H7 (cell line): ENCODE measurements around the gene GPRC5B. TPM values are rescaled to one million over a fixed set of nuclear protein-coding genes. Genes with fewer than 3 reads are reported as not detected.

Source experiments
- DNase-seq: peaks from one replicate; pipeline ENCODE4 v3.0.0; 2012
- H3K27me3 ChIP-seq: 2 replicates; pipeline ENCODE4 v1.6.0; 2011; ENCODE audit warnings: mild to moderate bottlenecking, low read length; ENCODE audit not compliant: control insufficient read depth, insufficient read depth
- H3K36me3 ChIP-seq: replicated peaks from 2 replicates; pipeline ENCODE4 v1.5.1; 2011; ENCODE audit warnings: low read length; ENCODE audit not compliant: control insufficient read depth, insufficient read depth
- H3K4me3 ChIP-seq: 2 replicates; pipeline ENCODE4 v1.5.1; 2011; ENCODE audit warnings: low read depth, mild to moderate bottlenecking, control low read depth, low read length, moderate library complexity; ENCODE audit not compliant: insufficient read depth
- total RNA-seq: library from RNA; depleted of rRNA; stranded (reverse); fragments of >200 nt; shearing (Covaris generic); gene quantifications from 2 replicates; pipeline ENCODE4 v1.2.3, GENCODE V29; 2014

Gene GPRC5B
- total RNA-seq, 1 experiment from 2014 or later, result 66.0 TPM

GRCh38 chr16:19835196-19835595 lies 49.5 kb downstream of the GPRC5B start:
- Histone ChIP-seq H3K36me3 (no peaks in the 10 kb centered on the region), H3K4me3 (no peak overlapping the region), H3K27me3 (no peaks in the 10 kb centered on the region)
- DNase-seq, result no peak

GRCh38 chr16:19833581-19833980 lies 51.1 kb downstream of the GPRC5B start:
- DNase-seq, result no peak
- H3K27me3 ChIP-seq, result no peaks in the 10 kb centered on the region
- no peaks in the 10 kb centered on the region for H3K36me3 ChIP-seq
- H3K4me3 ChIP-seq, result no peak overlapping the region

- H3K27me3 ChIP-seq, result no peaks in the 10 kb centered on the region
- no peak overlapping the region for H3K4me3 ChIP-seq
- no peak for DNase-seq
- H3K36me3 ChIP-seq, result no peaks in the 10 kb centered on the region
Measured at GRCh38 chr16:19833176-19833575, 51.5 kb downstream of the GPRC5B start.

- Histone ChIP-seq H3K4me3 (no peak overlapping the region), H3K27me3 (no peaks in the 10 kb centered on the region), H3K36me3 (no peaks in the 10 kb centered on the region)
- no peak for DNase-seq
Measured at GRCh38 chr16:19831678-19832077, 53.0 kb downstream of the GPRC5B start.

GRCh38 chr16:19830902-19831560 lies 53.6 kb downstream of the GPRC5B start:
- no peak for DNase-seq
- Histone ChIP-seq H3K36me3 (no peaks in the 10 kb centered on the region), H3K4me3 (no peak overlapping the region), H3K27me3 (no peaks in the 10 kb centered on the region)

GRCh38 chr16:19829844-19830692 lies 54.6 kb downstream of the GPRC5B start:
- Histone ChIP-seq H3K36me3 (no peaks in the 10 kb centered on the region), H3K4me3 (no peak overlapping the region), H3K27me3 (no peaks in the 10 kb centered on the region)
- no peak for DNase-seq

GRCh38 chr16:19824216-19824615 lies 60.4 kb downstream of the GPRC5B start:
- H3K36me3 ChIP-seq, result no peaks in the 10 kb centered on the region
- H3K27me3 ChIP-seq, result no peaks in the 10 kb centered on the region
- DNase-seq, result no peak
- no peak overlapping the region for H3K4me3 ChIP-seq

- Histone ChIP-seq H3K27me3 (no peaks in the 10 kb centered on the region), H3K4me3 (no peak overlapping the region), H3K36me3 (no peaks in the 10 kb centered on the region)
- no peak for DNase-seq
Measured at GRCh38 chr16:19823322-19823721, 61.3 kb downstream of the GPRC5B start.

GRCh38 chr16:19822533-19822932 lies 62.1 kb downstream of the GPRC5B start:
- H3K4me3 ChIP-seq, result no peak overlapping the region
- H3K27me3 ChIP-seq, result no peaks in the 10 kb centered on the region
- no peaks in the 10 kb centered on the region for H3K36me3 ChIP-seq
- DNase-seq, result no peak

- no peak overlapping the region for H3K4me3 ChIP-seq
- H3K36me3 ChIP-seq, result no peaks in the 10 kb centered on the region
- no peaks in the 10 kb centered on the region for H3K27me3 ChIP-seq
- no peak for DNase-seq
Measured at GRCh38 chr16:19817875-19818274, 66.8 kb downstream of the GPRC5B start.

- H3K27me3 ChIP-seq, result no peaks in the 10 kb centered on the region
- no peak overlapping the region for H3K4me3 ChIP-seq
- H3K36me3 ChIP-seq, result no peaks in the 10 kb centered on the region
- DNase-seq, result no peak
Measured at GRCh38 chr16:19817122-19817521, 67.5 kb downstream of the GPRC5B start.

- Histone ChIP-seq H3K4me3 (no peak overlapping the region), H3K36me3 (no peaks in the 10 kb centered on the region), H3K27me3 (no peaks in the 10 kb centered on the region)
- no peak for DNase-seq
Measured at GRCh38 chr16:19815418-19815817, 69.2 kb downstream of the GPRC5B start.

- no peak overlapping the region for H3K4me3 ChIP-seq
- no peak for DNase-seq
Measured at GRCh38 chr16:19812986-19813385, 71.7 kb downstream of the GPRC5B start.

GRCh38 chr16:19810817-19811731 lies 73.6 kb downstream of the GPRC5B start:
- Histone ChIP-seq H3K36me3 (no peaks in the 10 kb centered on the region), H3K27me3 (no peaks in the 10 kb centered on the region), H3K4me3 (no peak overlapping the region)
- no peak for DNase-seq

More at GRCh38 chr16:19812986-19813385, 71.7 kb downstream of the GPRC5B start:
- Histone ChIP-seq H3K27me3 (no peaks in the 10 kb centered on the region), H3K36me3 (no peaks in the 10 kb centered on the region)
